ENCODE data around the gene ZNF398.

DNA sequence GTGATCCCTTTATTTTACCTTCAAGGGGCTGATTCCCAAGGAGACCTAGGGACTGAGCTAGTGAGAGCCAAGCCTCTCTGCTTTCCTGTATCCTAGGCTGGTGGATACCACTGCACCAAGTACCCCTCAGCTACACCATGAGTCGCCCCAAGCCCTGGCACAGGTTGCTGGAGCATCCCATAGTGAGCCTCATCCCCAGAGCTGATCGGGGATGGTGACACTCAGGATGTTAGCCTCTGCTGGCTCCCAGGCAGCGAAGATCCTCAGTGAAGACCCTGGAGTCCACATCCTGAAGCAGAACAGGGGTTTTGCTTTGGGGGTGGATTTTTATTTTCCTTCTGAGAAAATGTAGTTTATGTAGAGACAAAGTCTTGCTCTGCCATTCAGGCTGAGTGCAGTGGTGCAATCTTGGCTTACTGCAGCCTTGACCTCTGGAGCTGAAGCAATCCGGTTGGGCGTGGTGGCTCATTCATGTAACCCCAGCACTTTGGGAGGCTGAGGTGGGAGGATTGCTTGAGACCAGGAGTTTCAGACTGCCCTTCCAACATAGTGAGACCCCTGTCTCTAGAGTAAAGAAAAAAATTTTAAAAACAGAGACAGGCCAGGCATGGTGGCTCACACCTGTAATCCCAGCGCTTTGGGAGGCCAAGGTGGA lies 79.7 kb downstream of the ZNF398 start:
- TF ChIP-seq, protein P1, sequence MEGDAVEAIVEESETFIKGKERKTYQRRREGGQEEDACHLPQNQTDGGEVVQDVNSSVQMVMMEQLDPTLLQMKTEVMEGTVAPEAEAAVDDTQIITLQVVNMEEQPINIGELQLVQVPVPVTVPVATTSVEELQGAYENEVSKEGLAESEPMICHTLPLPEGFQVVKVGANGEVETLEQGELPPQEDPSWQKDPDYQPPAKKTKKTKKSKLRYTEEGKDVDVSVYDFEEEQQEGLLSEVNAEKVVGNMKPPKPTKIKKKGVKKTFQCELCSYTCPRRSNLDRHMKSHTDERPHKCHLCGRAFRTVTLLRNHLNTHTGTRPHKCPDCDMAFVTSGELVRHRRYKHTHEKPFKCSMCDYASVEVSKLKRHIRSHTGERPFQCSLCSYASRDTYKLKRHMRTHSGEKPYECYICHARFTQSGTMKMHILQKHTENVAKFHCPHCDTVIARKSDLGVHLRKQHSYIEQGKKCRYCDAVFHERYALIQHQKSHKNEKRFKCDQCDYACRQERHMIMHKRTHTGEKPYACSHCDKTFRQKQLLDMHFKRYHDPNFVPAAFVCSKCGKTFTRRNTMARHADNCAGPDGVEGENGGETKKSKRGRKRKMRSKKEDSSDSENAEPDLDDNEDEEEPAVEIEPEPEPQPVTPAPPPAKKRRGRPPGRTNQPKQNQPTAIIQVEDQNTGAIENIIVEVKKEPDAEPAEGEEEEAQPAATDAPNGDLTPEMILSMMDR (conservative IDR thresholded peaks at IDR 0.05; ENCODE audit: low read length): no peak
- no peak for TF ChIP-seq EZH2phosphoT487 (IDR thresholded peaks at IDR 0.05; ENCODE audit: borderline replicate concordance, low read depth, low read length)

All from OCI-LY7 (cell line).